Fibroblast of skin of right biceps (primary cell): ENCODE measurements around the gene SPRN.
"Not testable (repeated sequence)": the region's sequence is repeated elsewhere in the genome, so short reads cannot be mapped to it uniquely, and the experiment has no call there.

ENCODE experiments used
- DNase-seq: peaks from one replicate; pipeline ENCODE4 v3.0.0-alpha.2; 2013

SPRN gene

GRCh38 chr10:133456041-133456951, 31.9 kb upstream of the SPRN start:
- no peak for DNase-seq

GRCh38 chr10:133455611-133456031, 31.2 kb upstream of the SPRN start:
- no peak for DNase-seq

GRCh38 chr10:133455196-133455595, 30.8 kb upstream of the SPRN start:
- DNase-seq = no peak

DNA sequence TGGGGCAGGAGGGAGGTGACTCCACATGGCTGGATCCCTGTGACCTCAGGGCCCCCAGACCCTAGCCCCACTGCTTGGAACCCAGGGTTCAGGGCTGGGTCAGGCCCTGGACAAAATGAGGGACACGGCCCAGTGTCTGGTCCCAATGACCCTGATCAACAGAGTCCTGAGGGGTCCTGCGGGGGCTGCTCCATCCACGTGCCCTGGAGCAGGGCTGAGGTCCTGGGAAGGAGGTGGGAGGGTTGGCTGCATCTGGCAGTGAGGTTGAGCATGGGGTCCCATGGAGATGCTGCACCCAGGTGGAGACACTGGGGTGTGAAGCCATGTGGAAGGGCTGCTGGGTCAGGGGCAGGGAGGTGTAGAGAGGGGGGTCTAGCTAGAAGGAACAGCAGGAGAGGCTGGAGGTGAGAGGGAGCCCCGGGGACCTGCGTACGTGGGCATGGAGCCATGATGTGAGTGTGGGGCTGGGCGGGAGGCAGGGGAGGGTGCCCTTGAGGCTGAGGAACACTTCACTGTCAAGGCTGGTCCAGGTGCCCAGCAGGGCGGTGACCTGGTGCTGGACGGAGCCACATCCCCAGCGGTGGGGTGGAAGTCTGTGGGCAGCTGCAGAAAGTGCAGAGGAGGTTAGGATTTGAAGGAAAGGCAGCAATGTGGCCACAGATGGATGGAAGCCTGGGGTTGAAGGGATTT, 29.9 kb upstream of the SPRN start:
- DNase-seq = no peak

GRCh38 chr10:133453516-133454203, 29.2 kb upstream of the SPRN start, which contains the start of gene SCART1:
SCART1 (plus strand) TSS chr10:133453945; CDS start chr10:133453998, 53 bp downstream.
- no peak for DNase-seq

DNA sequence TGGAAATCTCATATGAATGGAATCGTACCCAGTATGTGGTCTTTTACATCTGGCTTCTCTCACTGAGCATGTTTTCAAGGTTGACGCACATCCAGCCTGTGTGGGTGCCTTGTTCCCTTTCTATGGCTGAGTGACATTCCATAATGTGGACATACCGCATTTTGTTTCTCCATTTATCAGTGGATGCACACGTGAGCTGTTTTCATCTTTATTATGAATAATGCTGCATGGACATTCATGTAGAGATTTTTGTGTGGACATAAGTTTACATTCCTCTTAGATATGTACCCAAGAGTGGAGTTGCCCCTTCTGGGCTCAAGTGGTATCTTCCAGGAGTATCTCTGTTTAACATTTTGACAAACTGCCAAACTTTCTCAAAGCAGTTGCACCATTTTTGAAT, 28.0 kb upstream of the SPRN start:
- no peak for DNase-seq

- no peak for DNase-seq
Observed at GRCh38 chr10:133451346-133451745, 26.9 kb upstream of the SPRN start.

DNA sequence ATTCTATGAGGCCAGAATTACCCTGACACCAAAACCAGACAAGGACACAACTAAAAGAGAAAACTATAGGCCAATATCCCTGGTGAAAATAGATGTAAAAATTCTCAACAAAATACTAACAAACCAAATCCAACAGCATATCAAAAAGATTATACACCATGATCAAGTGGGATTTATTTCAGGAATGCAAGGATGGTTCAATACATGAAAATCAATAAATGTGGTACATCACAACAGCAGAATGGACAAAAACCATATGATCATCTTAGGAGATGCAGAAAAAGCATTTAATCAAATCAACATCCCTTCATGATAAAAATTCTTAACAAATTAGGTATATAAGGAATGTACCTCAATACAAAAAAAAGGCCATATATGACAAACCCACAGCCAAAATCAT, 23.7 kb upstream of the SPRN start:
- no peak for DNase-seq

- DNase-seq = no peak
Observed at GRCh38 chr10:133446979-133447378, 22.6 kb upstream of the SPRN start.

DNA sequence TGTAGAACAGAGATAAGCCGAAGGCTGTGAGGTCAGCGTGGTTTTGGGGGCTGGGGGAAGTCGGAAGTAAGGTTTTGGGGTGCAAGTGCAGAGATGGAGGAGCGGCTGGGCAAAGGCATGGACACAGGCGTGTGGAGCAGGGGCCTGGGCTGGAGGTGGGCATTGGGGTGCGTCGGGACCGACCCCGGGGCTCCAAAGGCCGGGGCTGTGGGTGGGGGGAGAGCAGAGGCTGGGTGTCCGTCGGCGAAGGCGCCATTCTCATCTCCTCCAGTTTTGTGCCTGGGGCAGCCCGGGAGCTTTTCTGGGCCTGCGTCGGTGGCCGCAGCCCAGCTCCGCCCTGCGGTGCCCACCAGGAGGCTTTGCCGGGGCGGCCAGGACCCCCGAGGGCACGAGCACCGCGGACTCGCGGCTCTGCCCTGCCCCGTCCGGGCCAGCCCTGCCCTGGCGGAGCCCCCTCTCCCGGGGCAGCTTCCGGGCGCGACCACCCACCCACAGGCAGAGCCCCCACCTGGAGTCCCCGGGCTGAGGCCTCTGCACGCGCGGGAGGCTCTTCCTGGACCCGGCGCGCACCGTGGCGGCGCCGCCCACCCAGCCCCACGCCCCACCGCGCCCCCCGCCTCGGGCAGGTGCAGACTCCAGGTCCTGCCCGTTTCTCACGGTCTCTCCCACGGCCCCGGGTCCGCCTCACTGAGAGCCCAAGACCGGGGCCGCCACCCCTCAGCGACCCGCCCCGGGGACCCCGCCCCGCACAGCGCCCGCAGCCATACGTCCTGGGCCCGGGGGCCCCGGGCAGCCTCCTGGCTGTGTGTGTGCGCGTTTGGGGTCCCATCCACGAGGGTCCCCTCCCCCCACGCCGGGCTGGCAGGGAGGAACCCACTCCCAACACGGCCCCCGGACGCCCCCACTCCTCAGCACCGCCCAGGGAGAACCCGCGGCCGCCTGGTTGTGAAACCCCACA, 21.6 kb upstream of the SPRN start:
- DNase-seq = no peak

- DNase-seq = no peak
Observed at GRCh38 chr10:133445268-133445732, 20.9 kb upstream of the SPRN start.

GRCh38 chr10:133444342-133445267, 20.2 kb upstream of the SPRN start:
- no peak for DNase-seq

DNA sequence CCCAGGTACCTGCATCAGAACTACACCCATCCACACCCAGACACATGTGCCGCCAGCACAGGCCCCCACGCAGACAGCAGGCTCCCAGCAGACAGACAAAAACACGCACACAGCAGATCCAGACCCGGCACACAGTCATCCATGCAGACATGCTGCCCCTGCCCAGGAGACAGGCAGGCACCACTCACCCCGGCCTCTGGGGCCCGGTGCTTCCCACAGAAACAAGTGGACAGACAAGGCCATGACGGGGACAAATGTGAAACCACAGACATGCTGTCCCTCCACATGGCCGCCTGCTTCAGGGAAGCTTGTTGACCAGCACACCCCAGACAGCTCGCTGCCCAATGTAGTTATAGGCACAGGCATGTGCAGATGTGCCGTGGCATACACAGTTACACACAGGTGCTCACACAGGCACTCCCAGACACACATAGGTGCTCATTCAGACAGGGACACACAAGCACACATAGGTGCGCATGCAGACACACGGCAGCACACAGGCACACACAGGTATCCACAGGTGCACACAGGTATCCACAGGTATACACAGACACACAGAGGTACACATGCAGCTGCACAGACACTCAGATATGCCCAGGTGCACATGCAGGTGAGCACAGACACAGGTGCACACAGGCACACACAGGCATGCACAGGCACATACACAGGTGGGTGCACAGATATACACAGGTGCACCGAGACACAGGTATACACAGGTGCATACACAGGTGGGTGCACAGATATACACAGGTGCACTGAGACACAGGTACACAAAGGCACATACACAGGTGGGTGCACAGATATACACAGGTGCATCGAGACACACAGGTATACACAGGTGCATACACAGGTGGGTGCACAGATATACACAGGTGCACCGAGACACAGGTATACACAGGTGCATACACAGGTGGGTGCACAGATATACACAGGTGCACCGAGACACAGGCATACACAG, 18.8 kb upstream of the SPRN start:
- DNase-seq = no peak

DNA sequence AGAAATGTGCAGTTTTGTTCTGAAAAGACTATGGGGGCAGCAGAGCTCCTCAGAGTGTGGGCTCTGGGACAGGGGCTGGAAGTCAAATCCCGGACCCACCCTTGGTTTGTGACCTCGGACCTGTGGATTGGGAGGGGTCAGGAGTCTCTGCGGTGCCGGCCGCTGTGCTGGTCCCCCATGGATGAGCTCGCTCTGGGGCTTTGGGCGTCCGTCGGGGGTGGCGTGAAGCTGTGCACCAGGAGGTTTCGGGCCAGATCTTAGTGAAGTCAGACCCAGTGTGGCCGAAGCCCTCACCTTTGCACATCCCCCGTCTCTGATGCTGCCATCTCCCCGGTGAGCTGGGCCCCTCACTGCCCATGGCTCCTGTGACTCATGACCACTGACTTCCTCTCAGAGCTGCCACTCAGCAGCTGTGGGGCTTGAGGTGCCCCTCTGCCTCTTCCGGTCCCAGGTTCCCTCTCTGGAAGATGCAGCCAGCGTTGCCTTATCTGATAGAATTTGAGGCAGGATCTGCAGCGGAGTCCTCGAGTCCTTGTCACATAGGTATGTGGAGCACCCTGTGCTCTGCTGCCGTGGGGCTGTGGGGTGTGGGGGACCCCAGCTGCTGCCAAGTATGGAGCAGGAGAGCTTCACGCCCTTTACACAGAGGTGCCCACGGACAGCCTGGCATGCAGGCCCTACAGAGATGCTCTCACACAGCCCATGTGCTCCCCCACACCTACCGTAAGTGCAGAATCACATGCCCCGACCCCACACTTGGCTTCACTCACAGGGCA, 18.0 kb upstream of the SPRN start:
- DNase-seq = no peak

GRCh38 chr10:133441780-133442179, 17.4 kb upstream of the SPRN start:
- no peak for DNase-seq

- DNase-seq = not testable (repeated sequence)
Observed at GRCh38 chr10:133441356-133441755, 16.9 kb upstream of the SPRN start.

GRCh38 chr10:133440633-133441285, 16.3 kb upstream of the SPRN start:
- no peak for DNase-seq
